Right lobe of liver (tissue), 4 donors: ENCODE measurements around the gene RDX.
"Not testable (repeated sequence)": the region's sequence is repeated elsewhere in the genome, so short reads cannot be mapped to it uniquely, and the experiment has no call there.

Experiments
- POLR2A ChIP-seq: fragments of 450-650 bp; IDR thresholded peaks from one replicate; pipeline ENCODE4 v1.6.1; 2017; ENCODE audit warnings: antibody characterized with exemption, mild to moderate bottlenecking
- TF ChIP-seq, protein P1 (sequence below), 4 donors: fragments of 200-600 bp in 3 of 4; fragments of 450-650 bp in 1 of 4; IDR thresholded peaks; one replicate each; pipeline versions ENCODE4 v1.5.1 to v1.8.0; 2016 to 2022; ENCODE audit warnings: antibody characterized with exemption in 4 of 4, mild to moderate bottlenecking in 2 of 4
- donor health status: DM: no; HTN: no; CAD: no.
- donor health status: DM: no; HTN: no; CAD: no.
- donor health status: DM: no; HTN: yes; CAD: no.

DNA sequence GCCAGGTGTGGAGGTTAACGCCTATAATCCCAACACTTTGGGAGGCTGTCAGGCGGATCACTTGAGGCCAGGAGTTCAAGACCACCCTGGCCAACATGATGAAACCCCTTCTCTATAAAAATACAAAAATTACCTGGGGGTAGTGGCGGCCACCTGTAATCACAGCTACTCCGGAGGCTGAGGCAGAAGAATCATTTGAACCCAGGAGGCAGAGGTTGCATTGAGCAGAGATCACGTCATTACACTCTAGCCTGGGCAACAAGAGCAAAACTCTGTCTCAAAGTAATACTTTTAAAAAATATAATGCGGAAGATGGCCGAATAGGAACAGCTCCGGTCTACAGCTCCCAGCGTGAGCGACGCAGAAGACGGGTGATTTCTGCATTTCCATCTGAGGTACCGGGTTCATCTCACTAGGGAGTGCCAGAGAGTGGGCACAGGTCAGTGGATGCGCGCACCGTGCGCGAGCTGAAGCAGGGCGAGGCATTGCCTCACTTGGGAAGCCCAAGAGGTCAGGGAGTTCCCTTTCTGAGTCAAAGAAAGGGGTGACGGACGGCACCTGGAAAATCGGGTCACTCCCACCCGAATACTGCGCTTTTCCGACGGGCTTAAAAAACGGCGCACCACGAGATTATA, 87.6 kb downstream of the RDX start:
- TF ChIP-seq, protein P1, sequence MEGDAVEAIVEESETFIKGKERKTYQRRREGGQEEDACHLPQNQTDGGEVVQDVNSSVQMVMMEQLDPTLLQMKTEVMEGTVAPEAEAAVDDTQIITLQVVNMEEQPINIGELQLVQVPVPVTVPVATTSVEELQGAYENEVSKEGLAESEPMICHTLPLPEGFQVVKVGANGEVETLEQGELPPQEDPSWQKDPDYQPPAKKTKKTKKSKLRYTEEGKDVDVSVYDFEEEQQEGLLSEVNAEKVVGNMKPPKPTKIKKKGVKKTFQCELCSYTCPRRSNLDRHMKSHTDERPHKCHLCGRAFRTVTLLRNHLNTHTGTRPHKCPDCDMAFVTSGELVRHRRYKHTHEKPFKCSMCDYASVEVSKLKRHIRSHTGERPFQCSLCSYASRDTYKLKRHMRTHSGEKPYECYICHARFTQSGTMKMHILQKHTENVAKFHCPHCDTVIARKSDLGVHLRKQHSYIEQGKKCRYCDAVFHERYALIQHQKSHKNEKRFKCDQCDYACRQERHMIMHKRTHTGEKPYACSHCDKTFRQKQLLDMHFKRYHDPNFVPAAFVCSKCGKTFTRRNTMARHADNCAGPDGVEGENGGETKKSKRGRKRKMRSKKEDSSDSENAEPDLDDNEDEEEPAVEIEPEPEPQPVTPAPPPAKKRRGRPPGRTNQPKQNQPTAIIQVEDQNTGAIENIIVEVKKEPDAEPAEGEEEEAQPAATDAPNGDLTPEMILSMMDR (IDR thresholded peaks at IDR 0.05): peak in 2 of 4 donors; percentile 9 to 10
- not testable (repeated sequence) for TF ChIP-seq POLR2A
